Prostate gland (tissue), 2 donors: ENCODE data around the gene HNRNPU.

Experiments used
- CTCF ChIP-seq, 4 experiments: fragments of 200-600 bp in 2 of 4; fragments of 450-650 bp in 2 of 4; sonication (generic) in 2 of 4; IDR thresholded peaks; 1 replicate in 3 of 4; 2 replicates in 1 of 4; pipeline ENCODE4 v1.5.1; 2016 to 2019; ENCODE audit warnings: antibody characterized with exemption in 4 of 4, mild to moderate bottlenecking in 2 of 4, moderate library complexity in 2 of 4
- POLR2A ChIP-seq: fragments of 450-650 bp; IDR thresholded peaks from one replicate; pipeline ENCODE4 v1.6.1; 2016; ENCODE audit warnings: antibody characterized with exemption, mild to moderate bottlenecking

- no peak for TF ChIP-seq POLR2A
- TF ChIP-seq CTCF (IDR thresholded peaks at IDR 0.05) = no peak
These were observed 12.7 kb downstream of the HNRNPU start for GRCh38 chr1:244851546-244852231.
